ENCODE results near the gene ATP13A4. TPM values are rescaled to one million over a fixed set of nuclear protein-coding genes. Genes with fewer than 3 reads are reported as not detected.

Gene ATP13A4
- total and polyA plus RNA-seq, 2 of the 8 experiments (the other 6 are each of a cell fraction or from before 2014, with no cell fraction given) = 0.12 TPM; not detected in 1

DNA sequence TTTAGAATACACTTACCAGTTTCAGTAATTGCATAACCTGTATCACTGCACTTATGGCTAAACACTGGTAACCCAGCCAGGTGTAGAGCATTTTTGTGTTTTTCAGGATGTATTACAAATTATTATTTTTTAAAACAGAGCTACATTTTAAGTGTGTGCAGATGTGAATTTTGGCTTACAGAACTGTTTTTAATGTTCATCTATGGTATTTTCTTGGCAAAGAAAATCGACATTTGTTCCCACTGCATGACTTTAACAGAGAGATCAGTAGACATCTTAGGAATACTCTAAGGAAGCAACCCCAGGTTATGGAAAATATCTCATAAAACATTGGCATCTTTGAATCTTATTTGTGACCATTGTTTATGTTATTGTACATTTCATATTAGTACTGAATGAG lies 73.3 kb downstream of the ATP13A4 start:
- Histone ChIP-seq H3K18ac (ENCODE audit: extremely low read depth, low read length) (no peak overlapping the region), H3K9me3 (ENCODE audit: insufficient read depth in 2 of 2, low read depth in 1 of 2, low read length in 1 of 2) (no peaks in the 10 kb centered on the region), H2BK20ac (ENCODE audit: low read length) (no peak overlapping the region), H4K5ac (ENCODE audit: insufficient read length, low read depth, low read length) (no peak overlapping the region), H2BK15ac (ENCODE audit: low read length) (no peak overlapping the region), H3K4ac (replicated peaks; ENCODE audit: insufficient read length, low read depth, low read length) (no peak overlapping the region), H3K27ac (ENCODE audit: low read depth, low read length) (no peak overlapping the region), H3K9ac (replicated peaks in 1 of 4; ENCODE audit: extremely low read depth in 1 of 4, low read depth in 3 of 4, low read length in 3 of 4) (no peak overlapping the region), H3K27me3 (replicated peaks in 1 of 4; ENCODE audit: control insufficient read depth in 3 of 4, extremely low read depth in 1 of 4, insufficient read depth in 3 of 4, low read length in 3 of 4) (no peaks in the 10 kb centered on the region), H3K36me3 (ENCODE audit: control insufficient read depth in 2 of 4, insufficient read depth in 4 of 4, low read length in 3 of 4) (no peaks in the 10 kb centered on the region), H3K79me1 (ENCODE audit: low read depth, low read length) (no peaks in the 10 kb centered on the region), H3K4me2 (ENCODE audit: insufficient read depth in 1 of 2, low read depth in 2 of 2, low read length in 2 of 2) (no peak overlapping the region), H3K23ac (ENCODE audit: insufficient read length) (no peak overlapping the region), H3K4me1 (replicated peaks in 1 of 4; ENCODE audit: control insufficient read depth in 3 of 4, insufficient read depth in 4 of 4, low read length in 3 of 4) (no peaks in the 10 kb centered on the region), H3K23me2 (ENCODE audit: low read depth, low read length) (no peaks in the 10 kb centered on the region), H4K91ac (replicated peaks; ENCODE audit: insufficient read length, low read length) (no peak overlapping the region), H2BK5ac (ENCODE audit: low read depth, low read length) (no peak overlapping the region), H4K20me1 (replicated peaks in 1 of 2; ENCODE audit: control insufficient read depth in 1 of 2, insufficient read depth in 2 of 2, low read length in 2 of 2) (no peaks in the 10 kb centered on the region), H3K79me2 (ENCODE audit: control insufficient read depth in 1 of 2, insufficient read depth in 2 of 2, low read length in 2 of 2) (no peaks in the 10 kb centered on the region), H4K8ac (ENCODE audit: extremely low read depth, insufficient read depth, low read length) (no peak overlapping the region), H2AK5ac (ENCODE audit: low read depth, low read length) (no peak overlapping the region), H3K4me3 (ENCODE audit: extremely low read depth in 1 of 4, insufficient read depth in 2 of 4, low read depth in 3 of 4, low read length in 4 of 4) (no peak overlapping the region), H3K56ac (replicated peaks; ENCODE audit: insufficient read length, low read depth, low read length) (no peak overlapping the region), H3K14ac (ENCODE audit: insufficient read length) (no peak overlapping the region), H2BK120ac (replicated peaks; ENCODE audit: low read depth, low read length) (no peak overlapping the region), H2AFZ (ENCODE audit: low read length) (no peak overlapping the region), H2BK12ac (ENCODE audit: low read depth, low read length) (no peak overlapping the region)
- WGBS, 2 experiments (ENCODE audit: extremely low coverage in 1 of 2, insufficient coverage in 1 of 2, insufficient read length in 1 of 2, insufficient replicate concordance in 2 of 2, low coverage in 1 of 2, low lambda C conversion rate in 2 of 2, missing lambda C conversion rate in 1 of 2) = 60% methylated on average over 1 of the region's 1 CpG; no CpG with 5 or more reads in 1 of the 2 experiments
- ChIA-PET CTCF (ENCODE audit: partially characterized antibody) (no interaction called here), POLR2A (ENCODE audit: partially characterized antibody) (no interaction called here)
- no peak for DNase-seq (ENCODE audit: low read depth in 1 of 2, low spot score in 2 of 2)
- no peak for FAIRE-seq
- TF ChIP-seq SIRT6 (IDR thresholded peaks at IDR 0.05; ENCODE audit: low read length) (no peak), CBX8 (IDR thresholded peaks at IDR 0.05; ENCODE audit: borderline replicate concordance, low read depth, low read length) (no peak), SP1 (IDR thresholded peaks at IDR 0.05; ENCODE audit: low read depth, low read length) (no peak), TBP (IDR thresholded peaks at IDR 0.05; ENCODE audit: low read depth, low read length) (no peak), RXRA (IDR thresholded peaks at IDR 0.05; ENCODE audit: insufficient read depth, low read depth, low read length) (no peak), ZNF274 (IDR thresholded peaks at IDR 0.05; ENCODE audit: borderline replicate concordance, extremely low read depth, low read length) (no peak), TAF1 (IDR thresholded peaks at IDR 0.05; ENCODE audit: low read depth, low read length) (no peak), RNF2 (IDR thresholded peaks at IDR 0.05; ENCODE audit: borderline replicate concordance, low read depth, low read length, missing control alignments, poor library complexity, severe bottlenecking) (no peak), FOSL1 (IDR thresholded peaks at IDR 0.05; ENCODE audit: insufficient read depth, low read depth, low read length) (no peak), KDM4A (IDR thresholded peaks at IDR 0.05; ENCODE audit: low read depth, low read length, severe bottlenecking) (no peak)
- TF ChIP-seq, protein P1, sequence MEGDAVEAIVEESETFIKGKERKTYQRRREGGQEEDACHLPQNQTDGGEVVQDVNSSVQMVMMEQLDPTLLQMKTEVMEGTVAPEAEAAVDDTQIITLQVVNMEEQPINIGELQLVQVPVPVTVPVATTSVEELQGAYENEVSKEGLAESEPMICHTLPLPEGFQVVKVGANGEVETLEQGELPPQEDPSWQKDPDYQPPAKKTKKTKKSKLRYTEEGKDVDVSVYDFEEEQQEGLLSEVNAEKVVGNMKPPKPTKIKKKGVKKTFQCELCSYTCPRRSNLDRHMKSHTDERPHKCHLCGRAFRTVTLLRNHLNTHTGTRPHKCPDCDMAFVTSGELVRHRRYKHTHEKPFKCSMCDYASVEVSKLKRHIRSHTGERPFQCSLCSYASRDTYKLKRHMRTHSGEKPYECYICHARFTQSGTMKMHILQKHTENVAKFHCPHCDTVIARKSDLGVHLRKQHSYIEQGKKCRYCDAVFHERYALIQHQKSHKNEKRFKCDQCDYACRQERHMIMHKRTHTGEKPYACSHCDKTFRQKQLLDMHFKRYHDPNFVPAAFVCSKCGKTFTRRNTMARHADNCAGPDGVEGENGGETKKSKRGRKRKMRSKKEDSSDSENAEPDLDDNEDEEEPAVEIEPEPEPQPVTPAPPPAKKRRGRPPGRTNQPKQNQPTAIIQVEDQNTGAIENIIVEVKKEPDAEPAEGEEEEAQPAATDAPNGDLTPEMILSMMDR (IDR thresholded peaks at IDR 0.05; ENCODE audit: control extremely low read depth in 1 of 3, insufficient read depth in 1 of 3, low read depth in 1 of 3, low read length in 3 of 3) = no peak
- TF ChIP-seq, protein P2, sequence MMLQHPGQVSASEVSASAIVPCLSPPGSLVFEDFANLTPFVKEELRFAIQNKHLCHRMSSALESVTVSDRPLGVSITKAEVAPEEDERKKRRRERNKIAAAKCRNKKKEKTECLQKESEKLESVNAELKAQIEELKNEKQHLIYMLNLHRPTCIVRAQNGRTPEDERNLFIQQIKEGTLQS (IDR thresholded peaks at IDR 0.05; ENCODE audit: insufficient read depth, low read depth, low read length) = no peak
